BJ (cell line): ENCODE data around the gene CHN1. TPM values are rescaled to one million over a fixed set of nuclear protein-coding genes. Genes with fewer than 3 reads are reported as not detected.

ENCODE experiments used
- CTCF ChIA-PET: fragments of 350-600 bp; formaldehyde crosslinking; extraction: SDS; loops from one replicate; lab custom pipeline; 2021; ENCODE audit warnings: antibody characterized with exemption, inconsistent platforms; lab: Yijun Ruan, JAX
- POLR2A ChIA-PET: fragments of 300-600 bp; sonication (Branson Sonifier 250); formaldehyde crosslinking; extraction: SDS; loops from one replicate; lab custom pipeline; 2021; ENCODE audit warnings: antibody characterized with exemption; lab: Charles Lee
- DNase-seq: peaks from one replicate; pipeline ENCODE4 v3.0.0-alpha.2; 2011; ENCODE audit warnings: low read depth
- H3K27me3 ChIP-seq: 2 replicates; pipeline ENCODE4 v1.6.0; 2011; ENCODE audit warnings: low read length; ENCODE audit not compliant: control insufficient read depth, insufficient read depth
- H3K36me3 ChIP-seq: 2 replicates; pipeline ENCODE4 v1.5.1; 2011; ENCODE audit warnings: low read length; ENCODE audit not compliant: control insufficient read depth, insufficient read depth
- H3K4me3 ChIP-seq: 2 replicates; pipeline ENCODE4 v1.5.1; 2011; ENCODE audit warnings: low read depth, mild to moderate bottlenecking, control low read depth, low read length
- CTCF ChIP-seq: IDR thresholded peaks from 2 replicates; pipeline ENCODE4 v1.5.1; 2011; ENCODE audit warnings: low read depth, mild to moderate bottlenecking, control low read depth, inconsistent platforms, low read length, moderate library complexity; ENCODE audit not compliant: insufficient read depth
- polyA plus RNA-seq: library from polyadenylated mRNA; depleted of rRNA; stranded (reverse); fragments of >200 nt; gene quantifications from 2 replicates; pipeline ENCODE4 v1.2.3, GENCODE V29; 2011

CHN1 gene
- polyA plus RNA-seq, 1 experiment, result 93.0 TPM

GRCh38 chr2:174792309-174793025 is 212.7 kb downstream of the CHN1 start:
- no peak for TF ChIP-seq CTCF
- Histone ChIP-seq H3K4me3 (no peak overlapping the region), H3K27me3 (no peaks in the 10 kb centered on the region), H3K36me3 (no peaks in the 10 kb centered on the region; the same call in 1 of the 2 replicates)
- ChIA-PET POLR2A (interaction anchor here (1.1 to 1.3 kb wide), 2 partner anchors 13 to 180 kb away, joined by 3 to 4 read pairs; no protein-coding TSS in a partner anchor), CTCF (interaction anchor here (1.5 to 7.9 kb wide), 2 partner anchors 16 to 20 kb away, joined by 3 to 51 read pairs; no protein-coding TSS in a partner anchor)
- no peak for DNase-seq

- DNase-seq, result no peak
- POLR2A ChIA-PET, result no interaction called here
- H3K27me3 ChIP-seq, result no peaks in the 10 kb centered on the region
These were observed 213.4 kb downstream of the CHN1 start for GRCh38 chr2:174791746-174792280.

GRCh38 chr2:174791020-174791419 is 214.2 kb downstream of the CHN1 start:
- ChIA-PET POLR2A (no interaction called here), CTCF (interaction anchor here (7.9 kb wide), 1 partner anchor 18 kb away, joined by 51 read pairs; no protein-coding TSS in a partner anchor)
- TF ChIP-seq CTCF, result no peak
- no peak for DNase-seq
- H3K4me3 ChIP-seq, result no peak overlapping the region
- H3K27me3 ChIP-seq, result no peaks in the 10 kb centered on the region
- no peaks in the 10 kb centered on the region for H3K36me3 ChIP-seq

More at GRCh38 chr2:174791746-174792280, 213.4 kb downstream of the CHN1 start:
- no peaks in the 10 kb centered on the region for H3K36me3 ChIP-seq
- TF ChIP-seq CTCF, result no peak
- H3K4me3 ChIP-seq, result no peak overlapping the region
- CTCF ChIA-PET, result interaction anchor here (1.5 to 7.9 kb wide), 2 partner anchors 15 to 19 kb away, joined by 3 to 51 read pairs; no protein-coding TSS in a partner anchor

DNA sequence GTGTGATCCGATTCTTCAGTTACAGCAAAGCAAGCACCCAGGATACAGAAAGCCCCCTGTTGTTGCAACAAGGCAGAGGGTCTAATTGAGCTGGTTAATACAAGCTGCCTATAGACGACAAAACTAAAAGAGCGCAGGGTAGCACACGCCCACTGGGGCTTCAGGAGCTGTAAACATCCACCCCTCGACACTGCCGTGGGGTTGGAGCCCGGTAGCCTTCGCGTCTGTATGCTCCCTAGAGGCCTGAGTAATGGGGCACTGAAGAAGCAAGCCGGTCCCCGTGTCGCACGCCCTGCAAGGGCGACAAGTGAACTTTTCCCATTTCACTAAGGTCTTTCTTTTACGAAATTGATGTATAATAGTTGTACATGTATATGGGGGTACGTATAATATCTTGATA is 216.2 kb downstream of the CHN1 start:
- CTCF ChIA-PET, result no interaction called here
- Histone ChIP-seq H3K36me3 (no peaks in the 10 kb centered on the region), H3K4me3 (no peak overlapping the region), H3K27me3 (no peaks in the 10 kb centered on the region)
- no peak for DNase-seq
- TF ChIP-seq CTCF, result no peak
- POLR2A ChIA-PET, result interaction anchor here (0.6 kb wide), 1 partner anchor 39 kb away, joined by 3 read pairs; no protein-coding TSS in a partner anchor

DNA sequence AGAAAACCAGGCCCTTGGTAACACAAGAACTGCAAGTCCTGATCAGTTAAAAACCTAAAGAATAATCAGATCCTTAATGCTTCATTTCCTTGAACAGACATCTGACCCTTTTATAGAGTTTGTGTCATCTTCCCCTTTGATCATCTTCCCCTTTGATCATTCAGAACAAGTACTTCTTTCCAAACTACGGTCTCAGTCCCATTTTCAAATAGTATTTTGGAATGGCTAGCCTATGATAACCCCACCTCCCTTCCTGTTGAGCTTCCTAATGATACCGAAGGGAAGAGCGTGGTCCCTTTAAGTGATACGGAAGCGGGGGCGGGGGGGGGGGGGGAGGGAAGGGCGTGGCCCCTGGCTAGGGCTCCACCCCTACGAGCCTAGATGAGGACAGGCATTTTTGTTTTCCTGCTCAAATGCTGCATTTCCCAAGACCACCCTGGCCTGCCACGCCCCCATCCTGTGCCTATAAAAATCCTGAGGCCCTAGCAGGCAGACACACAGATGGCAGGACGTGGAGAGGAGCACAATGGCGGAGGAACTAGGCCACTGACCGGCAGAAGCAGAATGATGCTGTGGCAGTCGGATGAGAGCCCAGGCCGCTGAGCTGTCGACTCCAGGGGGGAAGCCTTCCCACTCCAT is 216.8 kb downstream of the CHN1 start:
- Histone ChIP-seq H3K4me3 (no peak overlapping the region), H3K36me3 (no peaks in the 10 kb centered on the region), H3K27me3 (no peaks in the 10 kb centered on the region)
- no peak for DNase-seq
- TF ChIP-seq CTCF, result no peak
- ChIA-PET POLR2A (interaction anchor here (0.5 to 1.5 kb wide), 7 partner anchors 8 to 232 kb away, joined by 3 to 4 read pairs (median 4); no protein-coding TSS in a partner anchor), CTCF (interaction anchor here (1.1 kb wide), 1 partner anchor 197 kb away, joined by 3 read pairs; no protein-coding TSS in a partner anchor)
